Stimulated activated CD8-positive, alpha-beta memory T cell treated with anti-CD3 and anti-CD28 coated beads, Interleukin-7, amount 100 ng/mL, for 4 hours (primary cell): ENCODE measurements around the gene ELF4.
"Not testable (repeated sequence)": the region's sequence is repeated elsewhere in the genome, so short reads cannot be mapped to it uniquely, and the experiment has no call there.

Experiments
- DNase-seq, 2 donors: peaks; one replicate each; pipeline ENCODE4 v3.0.0-alpha.2; 2020; ENCODE audit warnings: low read depth in 2 of 2

The ELF4 gene

DNA sequence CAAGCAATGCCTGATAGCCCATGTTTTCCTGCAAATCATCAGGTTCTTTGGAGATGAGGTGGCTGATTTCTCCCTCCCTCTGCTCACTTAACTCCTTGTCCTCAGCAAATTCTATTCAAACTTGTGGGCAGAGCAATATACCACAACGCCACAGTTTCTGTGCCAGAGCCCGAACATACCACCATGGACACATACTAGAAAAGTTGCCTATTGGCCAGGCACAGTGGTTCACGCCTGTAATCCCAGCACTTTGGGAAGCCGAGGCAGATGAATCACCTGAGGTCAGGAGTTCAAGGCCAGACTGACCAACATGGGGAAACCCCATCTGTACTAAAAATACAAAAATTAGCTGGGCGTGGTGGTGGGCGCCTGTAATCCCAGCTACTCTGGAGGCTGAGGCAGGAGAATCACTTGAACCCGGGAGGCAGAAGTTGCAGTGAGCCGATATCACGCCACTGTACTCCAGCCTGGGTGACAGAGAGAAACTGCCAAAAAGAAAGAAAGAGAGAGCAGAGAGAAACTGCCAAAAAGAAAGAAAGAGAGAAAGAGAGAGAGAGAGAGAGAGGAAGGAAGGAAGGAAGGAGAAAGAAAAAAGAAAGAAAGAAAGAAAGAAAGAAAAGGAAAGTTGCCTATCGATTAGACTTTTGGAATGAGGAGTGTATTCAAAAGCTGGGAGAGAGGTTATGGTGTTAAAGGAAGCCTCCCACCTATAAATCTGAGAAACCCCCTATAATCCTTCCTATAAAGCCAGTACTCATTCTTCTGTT is 5.0 kb upstream of the ELF4 start:
- not testable (repeated sequence) for DNase-seq

DNA sequence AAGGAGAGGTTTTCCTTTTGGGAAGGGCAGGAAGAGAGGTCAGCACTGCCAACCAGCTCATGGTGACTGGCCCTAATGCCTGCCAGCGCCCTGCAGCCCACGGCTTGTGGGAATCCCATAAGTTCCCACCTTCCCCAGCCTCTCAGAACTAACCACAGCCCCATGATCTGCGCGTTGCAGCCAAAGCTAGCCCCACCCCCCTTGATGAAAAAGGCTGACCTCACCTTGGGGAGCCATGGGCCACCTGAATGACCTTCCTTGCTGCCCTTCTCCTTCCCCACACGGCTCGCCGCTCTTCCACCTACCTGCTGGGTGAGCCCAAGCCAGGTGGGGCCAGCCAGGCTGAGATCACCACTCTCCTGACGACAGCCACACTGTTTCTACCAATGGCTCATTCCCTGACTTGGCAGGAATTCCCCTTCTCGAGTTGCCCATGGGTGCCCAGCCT is 3.9 kb upstream of the ELF4 start:
- DNase-seq, result no peak

GRCh38 chrX:130111220-130112154 is 1.2 kb upstream of the ELF4 start:
- no peak for DNase-seq

- no peak for DNase-seq
Measured at GRCh38 chrX:130109429-130110378, 593 bp downstream of the ELF4 start.

- DNase-seq, result no peak
Measured at GRCh38 chrX:130108647-130109428, 1.5 kb downstream of the ELF4 start.

GRCh38 chrX:130106071-130106470 is 4.2 kb downstream of the ELF4 start:
- no peak for DNase-seq

DNA sequence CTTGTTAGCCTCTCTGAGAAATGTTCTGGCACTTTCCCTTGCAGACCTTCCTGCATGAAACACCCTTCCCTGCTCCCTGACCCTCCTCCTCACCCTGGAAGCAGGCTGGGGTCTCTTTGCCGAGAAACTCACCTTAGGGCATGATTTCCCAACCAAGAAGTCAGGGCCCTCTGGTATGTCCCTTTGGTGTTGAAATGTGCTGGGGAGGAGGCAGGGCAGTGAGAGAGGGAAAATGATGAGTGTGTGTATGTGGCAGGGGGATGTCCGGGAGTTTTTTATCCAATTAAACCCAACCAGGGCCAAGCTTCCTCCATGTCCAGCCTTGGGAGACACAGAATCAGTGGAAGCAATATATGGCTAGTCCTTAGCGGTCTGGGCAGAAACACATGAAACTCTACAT is 5.1 kb downstream of the ELF4 start:
- no peak for DNase-seq

GRCh38 chrX:130103605-130104004 is 6.7 kb downstream of the ELF4 start:
- no peak for DNase-seq

- DNase-seq, result no peak
Measured at GRCh38 chrX:130100180-130100579, 10.1 kb downstream of the ELF4 start.

- no peak for DNase-seq
Measured at GRCh38 chrX:130098210-130098552, 12.1 kb downstream of the ELF4 start.

- no peak for DNase-seq
Measured at GRCh38 chrX:130097507-130098209, 12.6 kb downstream of the ELF4 start.

GRCh38 chrX:130095249-130096030 is 14.9 kb downstream of the ELF4 start:
- no peak for DNase-seq

- DNase-seq, result no peak
Measured at GRCh38 chrX:130094696-130095095, 15.6 kb downstream of the ELF4 start.

GRCh38 chrX:130093271-130093670 is 17.0 kb downstream of the ELF4 start:
- no peak for DNase-seq

DNA sequence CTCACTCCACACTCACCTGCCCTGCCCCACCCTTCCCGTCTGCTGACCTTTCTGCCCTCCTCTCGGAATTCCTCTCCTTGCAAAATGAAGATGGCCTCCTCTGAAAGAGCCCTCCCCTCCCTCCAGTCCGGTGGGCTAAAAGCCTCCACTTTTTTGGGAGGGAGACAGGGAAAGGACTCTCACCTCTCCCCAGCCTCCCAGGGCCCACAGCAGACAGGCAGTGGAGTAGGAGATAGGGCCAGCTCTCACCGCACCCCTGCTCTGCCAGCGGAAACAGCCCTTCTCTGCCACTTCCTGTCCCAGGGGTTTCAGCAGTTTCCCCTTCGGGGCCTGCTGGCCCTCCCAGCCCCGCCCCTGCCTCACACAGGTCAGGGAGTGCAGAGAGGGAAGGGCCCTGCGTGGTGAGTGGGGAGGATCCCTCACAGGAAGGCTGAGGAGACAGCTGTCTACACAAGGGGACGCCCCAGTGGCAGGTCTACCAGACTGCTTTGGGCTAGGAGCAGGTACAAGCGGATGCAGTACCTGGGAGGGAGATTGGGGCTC is 18.2 kb downstream of the ELF4 start:
- DNase-seq, result peak; percentile 67 to 79

DNA sequence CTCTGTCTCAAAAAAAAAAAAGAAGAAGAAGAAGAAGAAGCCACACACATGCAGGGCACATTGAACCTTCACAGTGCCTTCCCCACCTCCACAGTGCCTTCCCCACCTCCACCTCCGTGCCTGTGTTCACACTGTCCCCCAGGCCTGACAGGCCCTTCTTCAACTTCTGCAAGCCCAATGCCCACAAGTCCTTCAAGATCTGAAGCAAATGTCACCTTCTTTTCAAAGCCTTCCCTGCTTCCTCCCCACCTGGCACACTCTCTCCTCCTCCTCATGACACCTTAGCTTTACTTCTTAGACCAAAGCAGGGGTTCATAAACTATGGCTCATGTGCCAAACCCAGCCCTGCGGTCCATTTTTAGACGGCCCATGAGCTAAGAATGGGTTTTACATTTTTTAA is 19.9 kb downstream of the ELF4 start:
- no peak for DNase-seq

DNA sequence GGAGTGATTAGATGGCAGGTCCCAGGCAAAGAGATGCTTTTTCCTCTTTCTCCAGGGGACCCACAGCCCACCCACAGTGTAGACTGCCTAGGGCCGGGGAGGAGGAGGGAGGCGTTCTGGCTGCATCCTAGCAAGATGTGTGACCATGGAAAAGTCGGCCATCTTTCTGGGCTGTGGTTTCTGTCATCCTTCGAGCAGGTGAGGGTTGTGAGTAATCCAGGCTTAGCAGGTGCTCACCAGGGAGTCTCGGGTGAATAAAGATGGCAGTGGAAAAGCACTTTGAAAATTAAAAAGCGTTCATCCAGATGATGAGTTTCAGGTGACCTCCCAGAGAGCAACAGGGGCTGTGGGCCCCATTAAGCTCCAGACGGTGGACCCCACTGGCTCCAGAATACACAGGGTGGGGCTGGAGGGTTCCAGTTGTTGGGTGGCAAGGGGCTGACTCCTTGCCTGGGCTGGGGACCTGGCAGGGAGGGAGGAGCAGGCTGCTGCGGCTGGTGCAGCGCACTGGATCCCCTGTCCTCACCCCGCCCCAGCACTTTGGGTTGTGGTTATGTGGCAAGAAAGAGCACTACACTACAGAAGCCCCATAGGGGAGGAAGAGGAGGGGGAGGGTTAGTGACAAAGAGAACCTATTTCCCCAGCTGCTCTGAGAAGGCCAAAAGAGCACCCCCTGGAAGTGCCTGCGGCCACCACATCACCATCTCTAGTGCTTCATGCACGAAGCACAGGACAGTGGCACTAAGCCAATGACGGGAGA is 23.7 kb downstream of the ELF4 start:
- peak; percentile 36 to 58 for DNase-seq
